ENCODE data around the gene LYSMD4.

LYSMD4 gene

DNA sequence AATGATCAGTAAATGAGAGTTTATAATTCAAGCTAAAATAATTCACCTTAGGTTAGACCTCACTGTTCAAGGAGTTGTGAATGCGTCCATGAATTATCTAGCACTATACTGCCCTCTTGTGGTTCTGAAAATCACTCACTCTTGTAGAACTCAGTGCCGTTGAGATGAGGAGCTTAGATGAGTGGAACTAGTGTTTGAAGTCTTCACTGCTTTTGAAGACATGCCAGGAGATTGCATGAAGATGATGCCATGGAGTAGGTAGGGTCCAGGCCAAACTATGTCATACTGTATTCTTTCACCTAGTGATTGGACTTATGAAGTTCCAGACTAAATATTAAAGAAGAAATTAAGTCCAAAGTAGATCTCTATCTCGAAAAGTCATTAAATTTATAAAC is 28.8 kb downstream of the LYSMD4 start:
- H3K9me3 ChIP-seq (ENCODE audit: control insufficient read depth, insufficient read depth, low read depth, low read length), result no peaks in the 10 kb centered on the region
- ChIA-PET CTCF (interaction anchor here (0.6 to 3.7 kb wide), 107 partner anchors 9 to 1937 kb away, joined by 3 to 142 read pairs (median 5); partner anchors contain the start of genes LYSMD4 and MEF2A), POLR2A (interaction anchor here (0.5 to 1.9 kb wide), 5 partner anchors 29 to 1842 kb away, joined by 3 to 14 read pairs (median 6); partner anchors contain the start of genes LYSMD4, MEF2A and SYNM)
- no peak overlapping the region for H3K27ac ChIP-seq (ENCODE audit: extremely low read depth, low read depth, low read length)
- peaks cover 7% of the 10 kb centered on the region for H3K4me1 ChIP-seq (ENCODE audit: control insufficient read depth, insufficient read depth, low read length)
- no peak overlapping the region for H3K4me3 ChIP-seq (ENCODE audit: low read depth, low read length)
- H3K36me3 ChIP-seq (ENCODE audit: control insufficient read depth in 2 of 2, insufficient read depth in 1 of 2, low read length in 2 of 2), result no peaks in the 10 kb centered on the region
- TF ChIP-seq ZNF362 (tag by site-specific recombination; IDR thresholded peaks at IDR 0.05) (no peak), SETDB1 (IDR thresholded peaks at IDR 0.05; ENCODE audit: insufficient read length, low read length) (no peak), ZNF660 (tag by site-specific recombination; IDR thresholded peaks at IDR 0.05) (0 out of 2 replicates have a peak, but pooled peaks have one; percentile 53), YY2 (tag by site-specific recombination; IDR thresholded peaks at IDR 0.05) (no peak), ZNF555 (tag by site-specific recombination; conservative IDR thresholded peaks at IDR 0.05) (no peak), ZNF654 (tag by site-specific recombination; IDR thresholded peaks at IDR 0.05; ENCODE audit: low read depth) (peak; percentile 87), ZBTB7A (tag by site-specific recombination; IDR thresholded peaks at IDR 0.05; ENCODE audit: low read depth) (no peak), IKZF3 (tag by site-specific recombination; IDR thresholded peaks at IDR 0.05) (no peak), ZNF248 (tag by site-specific recombination; IDR thresholded peaks at IDR 0.05) (no peak), CTCF (tag by site-specific recombination; IDR thresholded peaks at IDR 0.05) (peak; percentile 38; the same call in 1 of the 2 replicates), ZSCAN30 (tag by site-specific recombination; IDR thresholded peaks at IDR 0.05) (0 out of 2 replicates have a peak, but pooled peaks have one; percentile 55)
- TF ChIP-seq, protein P1, sequence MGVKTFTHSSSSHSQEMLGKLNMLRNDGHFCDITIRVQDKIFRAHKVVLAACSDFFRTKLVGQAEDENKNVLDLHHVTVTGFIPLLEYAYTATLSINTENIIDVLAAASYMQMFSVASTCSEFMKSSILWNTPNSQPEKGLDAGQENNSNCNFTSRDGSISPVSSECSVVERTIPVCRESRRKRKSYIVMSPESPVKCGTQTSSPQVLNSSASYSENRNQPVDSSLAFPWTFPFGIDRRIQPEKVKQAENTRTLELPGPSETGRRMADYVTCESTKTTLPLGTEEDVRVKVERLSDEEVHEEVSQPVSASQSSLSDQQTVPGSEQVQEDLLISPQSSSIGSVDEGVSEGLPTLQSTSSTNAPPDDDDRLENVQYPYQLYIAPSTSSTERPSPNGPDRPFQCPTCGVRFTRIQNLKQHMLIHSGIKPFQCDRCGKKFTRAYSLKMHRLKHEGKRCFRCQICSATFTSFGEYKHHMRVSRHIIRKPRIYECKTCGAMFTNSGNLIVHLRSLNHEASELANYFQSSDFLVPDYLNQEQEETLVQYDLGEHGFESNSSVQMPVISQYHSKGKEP (tag by site-specific recombination; IDR thresholded peaks at IDR 0.05), result no peak

DNA sequence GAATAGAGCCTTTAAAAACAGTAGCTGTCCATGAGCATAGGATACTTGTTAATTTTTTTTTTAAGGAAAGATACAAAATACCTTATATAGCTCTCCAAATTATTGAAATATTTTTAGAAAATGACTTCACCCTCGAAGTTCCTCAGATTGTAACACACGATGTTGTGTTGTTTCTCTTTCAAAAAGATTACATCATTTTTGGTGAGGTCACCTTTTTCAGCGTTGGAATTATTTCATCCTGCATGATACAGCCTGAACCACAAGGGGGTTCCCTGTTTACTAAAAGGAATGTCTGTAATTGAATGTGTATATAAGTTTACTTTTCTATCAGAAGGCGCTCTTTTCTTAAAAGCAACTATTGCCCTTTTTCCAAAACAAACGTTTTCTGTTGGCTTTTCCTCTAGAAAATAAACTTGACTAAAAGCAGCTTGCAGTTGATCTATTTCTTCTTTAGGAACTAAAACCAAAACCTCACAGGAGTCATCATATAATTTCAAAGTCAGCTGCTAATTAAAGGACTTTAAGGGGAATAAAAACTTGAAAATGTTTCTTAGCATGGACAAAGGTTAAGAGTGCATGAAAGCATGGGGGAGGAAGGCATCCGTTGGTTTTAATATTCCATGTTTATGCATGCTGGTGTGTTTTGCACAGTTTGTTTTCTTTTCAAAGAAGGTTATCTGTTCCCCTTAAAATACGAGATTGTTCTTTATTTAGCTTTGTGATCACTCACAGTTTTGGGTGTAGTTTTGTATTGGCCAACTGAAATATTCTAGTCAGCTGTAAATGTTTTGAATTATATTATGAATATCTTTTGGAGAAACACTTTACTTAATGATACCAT is 29.4 kb downstream of the LYSMD4 start:
- Histone ChIP-seq H3K9me3 (ENCODE audit: control insufficient read depth, insufficient read depth, low read depth, low read length) (no peaks in the 10 kb centered on the region), H3K4me1 (ENCODE audit: control insufficient read depth, insufficient read depth, low read length) (peaks cover 7% of the 10 kb centered on the region), H3K4me3 (ENCODE audit: low read depth, low read length) (no peak overlapping the region), H3K27ac (ENCODE audit: extremely low read depth, low read depth, low read length) (0 out of 2 replicates have a peak overlapping the region, but pooled peaks have one; percentile 7), H3K36me3 (ENCODE audit: control insufficient read depth in 2 of 2, insufficient read depth in 1 of 2, low read length in 2 of 2) (no peaks in the 10 kb centered on the region)
- POLR2A ChIA-PET, result interaction anchor here (1.1 to 1.9 kb wide), 4 partner anchors 30 to 599 kb away, joined by 3 to 14 read pairs (median 8); partner anchors contain the start of genes LYSMD4, MEF2A and SYNM
- CTCF ChIA-PET, result interaction anchor here (0.6 to 3.7 kb wide), 107 partner anchors 9 to 1938 kb away, joined by 3 to 142 read pairs (median 5); partner anchors contain the start of genes LYSMD4 and MEF2A
- TF ChIP-seq GLIS1 (tag by site-specific recombination; IDR thresholded peaks at IDR 0.05) (peak; percentile 11; the same call in 1 of the 2 replicates), ZNF2 (tag by site-specific recombination; IDR thresholded peaks at IDR 0.05) (no peak), ZNF629 (tag by site-specific recombination; IDR thresholded peaks at IDR 0.05) (peak; percentile 92), KLF16 (tag by site-specific recombination; IDR thresholded peaks at IDR 0.05) (no peak), MYNN (tag by site-specific recombination; IDR thresholded peaks at IDR 0.05; ENCODE audit: borderline replicate concordance) (no peak), GLI2 (tag by site-specific recombination; IDR thresholded peaks at IDR 0.05; ENCODE audit: borderline replicate concordance, low read depth) (no peak), ZNF843 (tag by site-specific recombination; IDR thresholded peaks at IDR 0.05) (0 out of 2 replicates have a peak, but pooled peaks have one; percentile 22), ZNF394 (tag by site-specific recombination; IDR thresholded peaks at IDR 0.05; ENCODE audit: borderline replicate concordance) (0 out of 2 replicates have a peak, but pooled peaks have one; percentile 36), KLF10 (tag by site-specific recombination; IDR thresholded peaks at IDR 0.05) (peak; percentile 70), FEZF1 (tag by site-specific recombination; IDR thresholded peaks at IDR 0.05) (peak; percentile 71), ZNF585B (tag by site-specific recombination; IDR thresholded peaks at IDR 0.05) (no peak)
- TF ChIP-seq, protein P2, sequence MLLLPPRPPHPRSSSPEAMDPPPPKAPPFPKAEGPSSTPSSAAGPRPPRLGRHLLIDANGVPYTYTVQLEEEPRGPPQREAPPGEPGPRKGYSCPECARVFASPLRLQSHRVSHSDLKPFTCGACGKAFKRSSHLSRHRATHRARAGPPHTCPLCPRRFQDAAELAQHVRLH (tag by site-specific recombination; IDR thresholded peaks at IDR 0.05), result no peak
- TF ChIP-seq, protein P3, sequence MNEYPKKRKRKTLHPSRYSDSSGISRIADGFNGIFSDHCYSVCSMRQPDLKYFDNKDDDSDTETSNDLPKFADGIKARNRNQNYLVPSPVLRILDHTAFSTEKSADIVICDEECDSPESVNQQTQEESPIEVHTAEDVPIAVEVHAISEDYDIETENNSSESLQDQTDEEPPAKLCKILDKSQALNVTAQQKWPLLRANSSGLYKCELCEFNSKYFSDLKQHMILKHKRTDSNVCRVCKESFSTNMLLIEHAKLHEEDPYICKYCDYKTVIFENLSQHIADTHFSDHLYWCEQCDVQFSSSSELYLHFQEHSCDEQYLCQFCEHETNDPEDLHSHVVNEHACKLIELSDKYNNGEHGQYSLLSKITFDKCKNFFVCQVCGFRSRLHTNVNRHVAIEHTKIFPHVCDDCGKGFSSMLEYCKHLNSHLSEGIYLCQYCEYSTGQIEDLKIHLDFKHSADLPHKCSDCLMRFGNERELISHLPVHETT (tag by site-specific recombination; IDR thresholded peaks at IDR 0.05), result 0 out of 2 replicates have a peak, but pooled peaks have one; percentile 60
- TF ChIP-seq, protein P4, sequence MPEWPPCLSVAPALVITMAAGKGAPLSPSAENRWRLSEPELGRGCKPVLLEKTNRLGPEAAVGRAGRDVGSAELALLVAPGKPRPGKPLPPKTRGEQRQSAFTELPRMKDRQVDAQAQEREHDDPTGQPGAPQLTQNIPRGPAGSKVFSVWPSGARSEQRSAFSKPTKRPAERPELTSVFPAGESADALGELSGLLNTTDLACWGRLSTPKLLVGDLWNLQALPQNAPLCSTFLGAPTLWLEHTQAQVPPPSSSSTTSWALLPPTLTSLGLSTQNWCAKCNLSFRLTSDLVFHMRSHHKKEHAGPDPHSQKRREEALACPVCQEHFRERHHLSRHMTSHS (tag by site-specific recombination; IDR thresholded peaks at IDR 0.05), result no peak

Data from HEK293 (cell line).